ENCODE results near the gene FASTKD2. TPM values are rescaled to one million over a fixed set of nuclear protein-coding genes. Genes with fewer than 3 reads are reported as not detected.

FASTKD2 gene
- total and polyA plus RNA-seq, 2 donors (not counting 1 experiment from before 2014, with no cell fraction given) = 33.4 to 37.2 TPM

DNA sequence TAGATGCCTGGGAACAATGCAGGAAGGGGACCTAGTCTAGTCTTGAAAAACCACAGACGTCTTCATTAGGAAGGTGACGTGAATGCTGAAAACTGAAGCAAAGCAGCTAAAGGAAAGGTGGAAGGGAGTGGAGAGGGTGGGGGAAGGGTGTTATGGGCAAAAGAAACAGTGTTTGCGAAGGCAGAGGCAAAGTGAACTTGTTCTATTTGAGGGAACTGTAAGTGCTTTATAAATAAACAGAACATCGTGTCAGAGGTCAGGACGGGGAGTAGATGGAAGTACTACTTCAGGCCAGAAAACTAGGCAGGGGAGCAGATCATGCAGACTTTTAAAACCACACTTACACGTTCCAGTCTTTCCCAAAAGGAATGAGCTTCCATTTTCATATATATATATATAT is 57.8 kb downstream of the FASTKD2 start:
- Histone ChIP-seq H3K4me1 (ENCODE audit: control insufficient read depth, extremely low read depth, insufficient read depth, low read length) (no peaks in the 10 kb centered on the region), H3K79me2 (ENCODE audit: control insufficient read depth, insufficient read depth, low read length) (no peaks in the 10 kb centered on the region), H4K20me1 (ENCODE audit: control insufficient read depth, extremely low read depth, insufficient read depth, low read length) (no peaks in the 10 kb centered on the region), H3K27ac (ENCODE audit: insufficient read depth, low read length) (no peak overlapping the region), H3K36me3 (ENCODE audit: control insufficient read depth, insufficient read depth, low read length) (no peaks in the 10 kb centered on the region), H2AFZ (ENCODE audit: low read length) (no peak overlapping the region), H3K4me2 (ENCODE audit: extremely low read depth, insufficient read depth, low read length) (no peak overlapping the region), H3K9me3 (ENCODE audit: control insufficient read depth, insufficient read depth, low read depth, low read length) (no peaks in the 10 kb centered on the region), H3K9ac (ENCODE audit: insufficient read depth, low read length) (no peak overlapping the region), H3K27me3 (ENCODE audit: control insufficient read depth, insufficient read depth, low read length) (no peaks in the 10 kb centered on the region), H3K4me3 (replicated peaks in 1 of 4; ENCODE audit: control extremely low read depth in 1 of 4, insufficient read depth in 1 of 4, low read depth in 3 of 4, low read length in 4 of 4) (no peak overlapping the region)
- DNase-seq (ENCODE audit: low read depth in 2 of 2) = peak in 1 of 2 donors; percentile 48
- TF ChIP-seq EZH2 (IDR thresholded peaks at IDR 0.05; ENCODE audit: low read length, missing control alignments) = no peak
- TF ChIP-seq, protein P1, sequence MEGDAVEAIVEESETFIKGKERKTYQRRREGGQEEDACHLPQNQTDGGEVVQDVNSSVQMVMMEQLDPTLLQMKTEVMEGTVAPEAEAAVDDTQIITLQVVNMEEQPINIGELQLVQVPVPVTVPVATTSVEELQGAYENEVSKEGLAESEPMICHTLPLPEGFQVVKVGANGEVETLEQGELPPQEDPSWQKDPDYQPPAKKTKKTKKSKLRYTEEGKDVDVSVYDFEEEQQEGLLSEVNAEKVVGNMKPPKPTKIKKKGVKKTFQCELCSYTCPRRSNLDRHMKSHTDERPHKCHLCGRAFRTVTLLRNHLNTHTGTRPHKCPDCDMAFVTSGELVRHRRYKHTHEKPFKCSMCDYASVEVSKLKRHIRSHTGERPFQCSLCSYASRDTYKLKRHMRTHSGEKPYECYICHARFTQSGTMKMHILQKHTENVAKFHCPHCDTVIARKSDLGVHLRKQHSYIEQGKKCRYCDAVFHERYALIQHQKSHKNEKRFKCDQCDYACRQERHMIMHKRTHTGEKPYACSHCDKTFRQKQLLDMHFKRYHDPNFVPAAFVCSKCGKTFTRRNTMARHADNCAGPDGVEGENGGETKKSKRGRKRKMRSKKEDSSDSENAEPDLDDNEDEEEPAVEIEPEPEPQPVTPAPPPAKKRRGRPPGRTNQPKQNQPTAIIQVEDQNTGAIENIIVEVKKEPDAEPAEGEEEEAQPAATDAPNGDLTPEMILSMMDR (conservative IDR thresholded peaks at IDR 0.05 in 1 of 2, IDR thresholded peaks at IDR 0.05 in 1 of 2; ENCODE audit: low read depth in 1 of 2, low read length in 2 of 2) = no peak

DNA sequence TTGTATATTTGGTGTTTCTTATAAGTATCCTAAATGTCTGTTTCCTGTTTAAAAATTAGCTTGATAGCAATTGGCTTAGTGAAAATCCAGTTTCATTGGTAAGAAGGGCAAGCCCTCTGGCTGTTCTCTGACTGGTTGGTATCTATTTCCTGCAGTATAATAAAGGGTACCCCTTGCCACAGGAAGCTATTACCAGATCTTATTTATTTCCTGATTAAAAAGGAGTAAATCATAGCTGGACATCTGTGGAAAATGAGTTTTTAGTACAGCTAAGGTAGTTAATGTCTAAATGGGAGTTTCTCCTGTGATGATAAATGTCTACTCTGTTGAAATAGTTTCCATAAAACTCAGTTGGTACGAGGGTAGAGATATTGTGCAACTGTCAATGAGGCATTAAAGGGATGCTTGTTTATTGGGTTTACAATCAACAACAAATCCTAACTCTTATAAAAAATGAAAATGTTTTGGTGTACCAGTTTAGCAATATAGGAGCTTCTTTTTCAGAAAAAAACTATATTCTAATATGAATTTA is 58.7 kb downstream of the FASTKD2 start:
- Histone ChIP-seq H3K4me3 (replicated peaks in 1 of 4; ENCODE audit: control extremely low read depth in 1 of 4, insufficient read depth in 1 of 4, low read depth in 3 of 4, low read length in 4 of 4) (no peak overlapping the region), H3K9me3 (ENCODE audit: control insufficient read depth, insufficient read depth, low read depth, low read length) (no peaks in the 10 kb centered on the region), H4K20me1 (ENCODE audit: control insufficient read depth, extremely low read depth, insufficient read depth, low read length) (no peaks in the 10 kb centered on the region), H3K4me2 (ENCODE audit: extremely low read depth, insufficient read depth, low read length) (no peak overlapping the region), H3K79me2 (ENCODE audit: control insufficient read depth, insufficient read depth, low read length) (no peaks in the 10 kb centered on the region), H3K27me3 (ENCODE audit: control insufficient read depth, insufficient read depth, low read length) (no peaks in the 10 kb centered on the region), H3K4me1 (ENCODE audit: control insufficient read depth, extremely low read depth, insufficient read depth, low read length) (no peaks in the 10 kb centered on the region), H3K27ac (ENCODE audit: insufficient read depth, low read length) (no peak overlapping the region), H3K9ac (ENCODE audit: insufficient read depth, low read length) (no peak overlapping the region), H2AFZ (ENCODE audit: low read length) (no peak overlapping the region), H3K36me3 (ENCODE audit: control insufficient read depth, insufficient read depth, low read length) (no peaks in the 10 kb centered on the region)
- no peak for DNase-seq (ENCODE audit: low read depth in 2 of 2)
- TF ChIP-seq EZH2 (IDR thresholded peaks at IDR 0.05; ENCODE audit: low read length, missing control alignments) = no peak
- TF ChIP-seq, protein P1 (conservative IDR thresholded peaks at IDR 0.05 in 1 of 2, IDR thresholded peaks at IDR 0.05 in 1 of 2; ENCODE audit: low read depth in 1 of 2, low read length in 2 of 2) = no peak

DNA sequence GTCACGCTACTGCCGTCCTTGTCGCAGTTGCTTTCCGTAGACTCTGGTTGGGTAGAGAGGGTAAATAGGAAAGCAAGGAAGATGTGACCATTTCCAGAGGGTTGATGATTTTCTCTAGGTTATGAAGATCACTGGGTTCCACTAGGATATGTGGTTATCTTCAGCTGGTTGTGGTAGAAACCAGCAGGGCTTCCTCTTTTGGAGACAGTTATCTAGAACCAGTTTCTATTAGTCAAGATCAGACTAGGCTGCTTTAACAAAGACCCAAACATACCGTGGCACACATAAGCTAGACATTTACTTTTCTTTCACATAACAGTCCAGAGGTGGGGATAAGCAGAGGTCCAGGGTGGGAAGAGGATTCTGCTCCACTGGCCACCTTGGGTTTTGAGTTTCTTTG is 59.6 kb downstream of the FASTKD2 start:
- Histone ChIP-seq H2AFZ (ENCODE audit: low read length) (no peak overlapping the region), H3K79me2 (ENCODE audit: control insufficient read depth, insufficient read depth, low read length) (no peaks in the 10 kb centered on the region), H3K36me3 (ENCODE audit: control insufficient read depth, insufficient read depth, low read length) (no peaks in the 10 kb centered on the region), H3K9me3 (ENCODE audit: control insufficient read depth, insufficient read depth, low read depth, low read length) (no peaks in the 10 kb centered on the region), H4K20me1 (ENCODE audit: control insufficient read depth, extremely low read depth, insufficient read depth, low read length) (no peaks in the 10 kb centered on the region), H3K4me1 (ENCODE audit: control insufficient read depth, extremely low read depth, insufficient read depth, low read length) (no peaks in the 10 kb centered on the region), H3K4me3 (replicated peaks in 1 of 4; ENCODE audit: control extremely low read depth in 1 of 4, insufficient read depth in 1 of 4, low read depth in 3 of 4, low read length in 4 of 4) (no peak overlapping the region), H3K9ac (ENCODE audit: insufficient read depth, low read length) (no peak overlapping the region), H3K27ac (ENCODE audit: insufficient read depth, low read length) (no peak overlapping the region), H3K27me3 (ENCODE audit: control insufficient read depth, insufficient read depth, low read length) (no peaks in the 10 kb centered on the region), H3K4me2 (ENCODE audit: extremely low read depth, insufficient read depth, low read length) (no peak overlapping the region)
- no peak for DNase-seq (ENCODE audit: low read depth in 2 of 2)
- no peak for TF ChIP-seq EZH2 (IDR thresholded peaks at IDR 0.05; ENCODE audit: low read length, missing control alignments)
- TF ChIP-seq, protein P1 (conservative IDR thresholded peaks at IDR 0.05 in 1 of 2, IDR thresholded peaks at IDR 0.05 in 1 of 2; ENCODE audit: low read depth in 1 of 2, low read length in 2 of 2) = no peak

All from fibroblast of lung (primary cell).